ENCODE measurements around the gene SLC25A4. TPM values are rescaled to one million over a fixed set of nuclear protein-coding genes. Genes with fewer than 3 reads are reported as not detected.

SLC25A4 gene
- 10 to 100 TPM; 10.1 to 25.6 (median 17.9) TPM for total RNA-seq

DNA sequence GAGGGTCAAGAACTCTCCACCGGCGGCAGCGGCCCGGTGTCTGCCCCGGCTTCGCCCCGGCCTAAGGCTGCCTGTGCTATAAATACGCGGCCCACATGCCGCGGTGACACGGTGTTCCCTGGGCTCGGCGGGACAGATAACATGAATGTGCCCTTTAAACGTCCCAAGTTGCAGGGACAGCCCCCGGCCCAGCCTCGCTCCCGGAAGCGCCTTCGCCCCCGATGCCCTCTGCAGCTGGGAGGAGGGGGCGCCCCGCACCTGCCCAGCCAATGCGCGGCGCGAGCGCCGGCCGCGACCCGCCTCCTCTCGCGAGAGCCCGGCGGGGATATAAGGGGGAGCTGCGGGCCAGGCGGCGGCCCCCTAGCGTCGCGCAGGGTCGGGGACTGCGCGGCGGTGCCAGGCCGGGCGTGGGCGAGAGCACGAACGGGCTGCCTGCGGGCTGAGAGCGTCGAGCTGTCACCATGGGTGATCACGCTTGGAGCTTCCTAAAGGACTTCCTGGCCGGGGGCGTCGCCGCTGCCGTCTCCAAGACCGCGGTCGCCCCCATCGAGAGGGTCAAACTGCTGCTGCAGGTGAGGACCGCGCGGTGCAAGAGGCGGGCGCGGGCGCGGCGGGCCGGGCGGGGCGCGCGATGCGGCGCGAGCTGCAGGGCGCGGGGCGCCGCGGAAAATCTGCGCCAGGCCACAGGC, at the start of gene SLC25A4:
SLC25A4 (plus strand) TSS at position 355 of the 689 bp plus-strand sequence; CDS start at position 462, 107 bp downstream.
- DNase-seq (ENCODE audit: low spot score in 2 of 2), result peak; percentile 45 to 94
- intact Hi-C loops (cut with DNase I; ENCODE audit: low total_unique reads), result no loop called here
- peak in 1 of 2 donors; percentile 29 for TF ChIP-seq POLR2A (IDR thresholded peaks at IDR 0.05)
- TF ChIP-seq, protein P1, sequence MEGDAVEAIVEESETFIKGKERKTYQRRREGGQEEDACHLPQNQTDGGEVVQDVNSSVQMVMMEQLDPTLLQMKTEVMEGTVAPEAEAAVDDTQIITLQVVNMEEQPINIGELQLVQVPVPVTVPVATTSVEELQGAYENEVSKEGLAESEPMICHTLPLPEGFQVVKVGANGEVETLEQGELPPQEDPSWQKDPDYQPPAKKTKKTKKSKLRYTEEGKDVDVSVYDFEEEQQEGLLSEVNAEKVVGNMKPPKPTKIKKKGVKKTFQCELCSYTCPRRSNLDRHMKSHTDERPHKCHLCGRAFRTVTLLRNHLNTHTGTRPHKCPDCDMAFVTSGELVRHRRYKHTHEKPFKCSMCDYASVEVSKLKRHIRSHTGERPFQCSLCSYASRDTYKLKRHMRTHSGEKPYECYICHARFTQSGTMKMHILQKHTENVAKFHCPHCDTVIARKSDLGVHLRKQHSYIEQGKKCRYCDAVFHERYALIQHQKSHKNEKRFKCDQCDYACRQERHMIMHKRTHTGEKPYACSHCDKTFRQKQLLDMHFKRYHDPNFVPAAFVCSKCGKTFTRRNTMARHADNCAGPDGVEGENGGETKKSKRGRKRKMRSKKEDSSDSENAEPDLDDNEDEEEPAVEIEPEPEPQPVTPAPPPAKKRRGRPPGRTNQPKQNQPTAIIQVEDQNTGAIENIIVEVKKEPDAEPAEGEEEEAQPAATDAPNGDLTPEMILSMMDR (IDR thresholded peaks at IDR 0.05), result no peak
- peak within 1 kb of the TSS; percentile 52 for H3K4me3 ChIP-seq (ENCODE audit: low read depth, poor library complexity, severe bottlenecking)
- WGBS, 2 donors, result 1% methylated on average over 14 to 72 of the region's 87 CpGs

DNA sequence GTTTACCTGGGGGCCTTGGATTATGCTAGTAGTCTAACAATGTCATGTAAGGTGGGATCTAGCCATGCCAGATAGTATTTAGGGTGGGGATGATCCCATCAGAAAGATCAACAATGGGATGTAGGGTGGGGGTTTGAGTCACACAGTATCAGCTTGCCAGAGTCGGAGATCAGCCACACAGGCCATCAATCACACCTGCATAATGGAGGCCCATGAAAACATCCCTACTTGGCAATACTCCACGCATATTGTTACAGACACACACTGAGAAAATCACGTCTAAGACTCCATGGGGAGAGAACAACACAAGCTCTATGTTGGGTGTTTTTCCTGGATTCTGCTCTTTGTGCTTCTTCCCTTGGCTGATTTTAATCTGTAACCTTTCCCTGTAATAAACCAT, 49.5 kb upstream of the SLC25A4 start:
- TF ChIP-seq, protein P1 (IDR thresholded peaks at IDR 0.05), result no peak
- TF ChIP-seq POLR2A (IDR thresholded peaks at IDR 0.05), result no peak
- intact Hi-C loops (cut with DNase I; ENCODE audit: low total_unique reads), result no loop called here
- WGBS, 2 donors, result 53 to 63% methylated on average over 3 of the region's 3 CpGs
- no peak for DNase-seq (ENCODE audit: low spot score in 2 of 2)
- H3K4me3 ChIP-seq (ENCODE audit: low read depth, poor library complexity, severe bottlenecking), result no peak overlapping the region

DNA sequence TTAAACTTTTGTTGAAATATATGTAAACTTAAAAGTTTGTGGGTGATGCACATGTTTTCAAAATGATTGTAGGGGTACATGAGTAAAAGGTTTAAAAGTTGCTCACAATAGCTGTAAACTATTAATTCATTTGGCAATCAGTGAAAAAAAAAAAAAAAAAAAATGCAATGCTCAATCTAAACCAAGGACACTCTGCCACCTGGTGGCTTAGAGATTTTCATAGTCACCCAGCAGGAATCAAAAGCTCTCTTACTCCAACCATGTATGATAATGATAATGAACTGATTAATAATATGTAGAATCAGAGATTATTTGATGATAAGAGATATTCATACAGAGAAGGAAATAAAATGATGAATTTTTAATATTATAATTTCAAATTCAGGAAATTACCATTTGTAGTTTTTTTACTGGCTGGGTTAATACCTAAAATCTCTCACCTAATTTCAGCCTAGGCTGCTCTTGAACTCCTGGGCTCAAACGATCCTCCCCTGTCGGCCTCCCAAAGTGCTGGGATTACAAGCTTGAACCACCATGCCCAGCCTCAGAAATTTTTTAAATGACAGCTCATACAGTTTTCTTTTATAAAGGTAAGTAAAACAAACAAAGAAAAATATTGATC, 46.9 kb upstream of the SLC25A4 start:
- WGBS, 2 donors, result 28 to 33% methylated on average over 2 of the region's 2 CpGs
- H3K4me3 ChIP-seq (ENCODE audit: low read depth, poor library complexity, severe bottlenecking), result no peak overlapping the region
- intact Hi-C loops (cut with DNase I; ENCODE audit: low total_unique reads), result no loop called here
- DNase-seq (ENCODE audit: low spot score in 2 of 2), result no peak
- TF ChIP-seq POLR2A (IDR thresholded peaks at IDR 0.05), result no peak
- TF ChIP-seq, protein P1 (IDR thresholded peaks at IDR 0.05), result no peak

DNA sequence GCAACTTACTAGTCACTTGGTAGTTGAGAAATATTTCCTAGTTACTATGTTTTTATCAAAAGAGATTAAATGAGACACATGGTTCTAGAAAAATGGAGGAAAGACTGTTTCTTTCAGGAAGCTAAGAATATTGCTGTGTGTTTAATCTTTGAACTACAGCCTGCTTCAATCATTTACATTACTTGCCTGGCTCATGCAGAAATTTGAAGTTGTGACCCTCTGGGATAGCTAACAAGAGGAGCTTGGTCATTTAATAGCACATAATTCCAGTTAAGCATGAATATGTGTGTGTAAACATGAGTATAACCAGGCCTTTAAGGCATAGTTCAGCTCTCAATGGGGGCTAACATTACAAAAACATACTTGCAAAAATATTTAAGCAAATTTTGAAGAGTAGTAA, 44.6 kb upstream of the SLC25A4 start:
- intact Hi-C loops (cut with DNase I; ENCODE audit: low total_unique reads), result no loop called here
- TF ChIP-seq, protein P1 (IDR thresholded peaks at IDR 0.05), result no peak
- TF ChIP-seq POLR2A (IDR thresholded peaks at IDR 0.05), result no peak
- no peak for DNase-seq (ENCODE audit: low spot score in 2 of 2)
- no peak overlapping the region for H3K4me3 ChIP-seq (ENCODE audit: low read depth, poor library complexity, severe bottlenecking)

DNA sequence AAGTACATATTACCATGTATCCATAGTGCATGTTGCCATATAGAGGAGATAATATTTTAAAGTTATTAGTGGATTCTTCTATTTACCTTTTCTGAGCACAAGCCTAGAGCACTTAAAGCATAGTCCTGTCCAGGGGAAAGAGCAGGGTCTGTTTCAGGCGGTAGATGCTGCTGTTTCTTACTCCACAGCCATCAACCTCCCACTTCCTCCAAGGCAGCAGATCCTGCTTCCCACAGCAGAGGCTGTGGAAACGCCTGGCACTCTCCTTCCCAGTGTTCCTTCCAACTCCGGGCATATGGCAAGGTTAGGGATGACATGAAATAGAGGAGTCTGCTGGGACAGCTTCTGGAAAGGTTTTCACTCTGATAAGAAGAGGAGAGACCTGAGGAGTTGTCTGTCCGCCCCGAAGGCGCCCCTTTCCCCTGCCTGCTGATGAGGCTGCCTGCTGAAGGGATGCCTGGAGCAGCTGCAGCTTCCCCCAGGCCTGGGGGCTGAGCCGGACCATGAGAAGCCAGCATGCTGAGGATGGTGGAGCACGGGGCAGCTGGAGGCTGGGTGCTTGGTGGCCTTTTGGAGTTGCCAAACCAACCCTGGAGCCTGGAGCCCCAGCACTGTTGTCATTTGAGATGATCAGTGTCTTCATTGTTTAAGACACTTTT, 43.9 kb upstream of the SLC25A4 start:
- intact Hi-C loops (cut with DNase I; ENCODE audit: low total_unique reads), result no loop called here
- 57 to 64% methylated on average over 8 of the region's 8 CpGs for WGBS, 2 donors
- no peak for DNase-seq (ENCODE audit: low spot score in 2 of 2)
- no peak for TF ChIP-seq POLR2A (IDR thresholded peaks at IDR 0.05)
- no peak overlapping the region for H3K4me3 ChIP-seq (ENCODE audit: low read depth, poor library complexity, severe bottlenecking)

DNA sequence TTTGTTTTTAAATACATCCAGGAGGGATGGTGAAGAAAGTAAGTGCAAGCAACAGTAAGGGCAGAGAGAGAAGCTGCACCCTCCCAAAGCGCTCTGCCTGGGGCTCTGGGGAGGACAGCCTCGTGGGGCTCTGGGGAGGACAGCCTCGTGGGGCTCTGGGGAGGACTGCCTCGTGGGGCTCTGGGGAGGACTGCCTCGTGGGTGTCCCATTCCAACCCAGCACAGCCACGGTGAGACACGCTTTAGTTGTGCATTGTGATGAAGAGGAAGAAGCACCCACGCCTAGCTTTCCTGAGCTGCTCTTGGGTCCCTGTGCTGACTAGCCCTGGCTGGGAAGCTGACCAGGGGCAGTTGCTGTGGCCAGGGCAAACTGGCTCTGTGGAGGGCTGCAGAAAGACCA, 43.1 kb upstream of the SLC25A4 start:
- DNase-seq (ENCODE audit: low spot score in 2 of 2), result no peak
- intact Hi-C loops (cut with DNase I; ENCODE audit: low total_unique reads), result no loop called here
- WGBS, 2 donors, result 76 to 77% methylated on average over 8 of the region's 8 CpGs
- TF ChIP-seq, protein P1 (IDR thresholded peaks at IDR 0.05), result no peak
- no peak for TF ChIP-seq POLR2A (IDR thresholded peaks at IDR 0.05)
- no peak overlapping the region for H3K4me3 ChIP-seq (ENCODE audit: low read depth, poor library complexity, severe bottlenecking)

All from lower leg skin (tissue), 4 donors.